GM19193 (cell line): ENCODE measurements around the gene DRAM1.

Experiments used
- POLR2A ChIP-seq: IDR thresholded peaks from 4 replicates; pipeline ENCODE4 v1.6.1; 2011; ENCODE audit not compliant: insufficient read depth, insufficient read length; ENCODE audit errors: extremely low read depth

Gene DRAM1

GRCh38 chr12:101876861-101877805, at the start of gene DRAM1:
DRAM1 (plus strand) TSS chr12:101877580; CDS start chr12:101877790, 210 bp downstream.
- TF ChIP-seq POLR2A, result peak; percentile 93

GRCh38 chr12:101828463-101829196, 48.8 kb upstream of the DRAM1 start:
- TF ChIP-seq POLR2A, result no peak

GRCh38 chr12:101829639-101830366, 47.6 kb upstream of the DRAM1 start:
- TF ChIP-seq POLR2A, result no peak

- peak; percentile 86 for TF ChIP-seq POLR2A
These were observed 46.7 kb upstream of the DRAM1 start, which contains the start of gene GNPTAB for GRCh38 chr12:101830367-101831325. GNPTAB (minus strand) TSS chr12:101830959; CDS start chr12:101830675, 284 bp downstream.

GRCh38 chr12:101832030-101832429, 45.4 kb upstream of the DRAM1 start:
- TF ChIP-seq POLR2A, result no peak

- TF ChIP-seq POLR2A, result no peak
These were observed 38.6 kb upstream of the DRAM1 start for GRCh38 chr12:101838628-101839323.

- no peak for TF ChIP-seq POLR2A
These were observed 37.8 kb upstream of the DRAM1 start for GRCh38 chr12:101839324-101840283.

- no peak for TF ChIP-seq POLR2A
These were observed 36.3 kb upstream of the DRAM1 start for GRCh38 chr12:101841069-101841468.

- TF ChIP-seq POLR2A, result no peak
These were observed 32.2 kb upstream of the DRAM1 start for GRCh38 chr12:101845137-101845711.

GRCh38 chr12:101847325-101847724, 30.1 kb upstream of the DRAM1 start:
- TF ChIP-seq POLR2A, result no peak

GRCh38 chr12:101850199-101850598, 27.2 kb upstream of the DRAM1 start:
- TF ChIP-seq POLR2A, result no peak

- no peak for TF ChIP-seq POLR2A
These were observed 24.4 kb upstream of the DRAM1 start for GRCh38 chr12:101852998-101853397.
